MM.1S (cell line): ENCODE data around the gene PTPRO.

Source experiments
- DNase-seq: peaks from one replicate; pipeline ENCODE4 v3.0.0-alpha.2; 2015
- H2AFZ ChIP-seq: fragments of 300-600 bp; sonication (generic); 2 replicates; pipeline ENCODE4 v1.6.0; 2016; ENCODE audit warnings: antibody characterized with exemption, low read length
- H3F3A ChIP-seq: fragments of 300-600 bp; sonication (generic); 2 replicates; pipeline ENCODE4 v1.6.1; 2016; ENCODE audit warnings: mild to moderate bottlenecking, antibody characterized with exemption, low read length, moderate library complexity, mixed read lengths; ENCODE audit not compliant: insufficient read depth
- H3K27ac ChIP-seq: fragments of 300-600 bp; sonication (generic); 2 replicates; pipeline ENCODE4 v1.5.1; 2016; ENCODE audit warnings: mild to moderate bottlenecking, low read length
- H3K27me3 ChIP-seq: fragments of 300-600 bp; sonication (generic); replicated peaks from 2 replicates; pipeline ENCODE4 v1.6.0; 2016; ENCODE audit warnings: low read length; ENCODE audit not compliant: insufficient read depth
- H3K36me3 ChIP-seq: fragments of 300-600 bp; sonication (generic); replicated peaks from 2 replicates; pipeline ENCODE4 v1.6.1; 2016; ENCODE audit warnings: mild to moderate bottlenecking, low read length, mixed read lengths; ENCODE audit not compliant: insufficient read depth
- H3K4me1 ChIP-seq: fragments of 300-600 bp; sonication (generic); 2 replicates; pipeline ENCODE4 v1.6.1; 2016; ENCODE audit warnings: low read length, mixed read lengths
- H3K4me2 ChIP-seq: fragments of 300-600 bp; sonication (generic); 2 replicates; pipeline ENCODE4 v1.6.0; 2016; ENCODE audit warnings: low read depth, low read length
- H3K4me3 ChIP-seq: fragments of 300-600 bp; sonication (generic); 2 replicates; pipeline ENCODE4 v1.5.1; 2016; ENCODE audit warnings: low read length, mixed read lengths
- H3K79me2 ChIP-seq: fragments of 300-600 bp; sonication (generic); 2 replicates; pipeline ENCODE4 v1.6.1; 2016; ENCODE audit warnings: mixed run types, low read length, mixed read lengths
- H3K9ac ChIP-seq: fragments of 300-600 bp; sonication (generic); 2 replicates; pipeline ENCODE4 v1.6.1; 2016; ENCODE audit warnings: low read length, mixed read lengths
- H3K9me2 ChIP-seq: fragments of 300-600 bp; sonication (generic); replicated peaks from 2 replicates; pipeline ENCODE4 v1.6.1; 2016; ENCODE audit warnings: mild to moderate bottlenecking, low read length, mixed read lengths; ENCODE audit not compliant: insufficient read depth
- H3K9me3 ChIP-seq: fragments of 300-600 bp; sonication (generic); replicated peaks from 2 replicates; pipeline ENCODE4 v1.6.1; 2016; ENCODE audit warnings: mild to moderate bottlenecking, low read length, mixed read lengths; ENCODE audit not compliant: insufficient read depth
- H4K20me1 ChIP-seq: fragments of 300-600 bp; sonication (generic); 2 replicates; pipeline ENCODE4 v1.6.1; 2016; ENCODE audit warnings: mild to moderate bottlenecking, low read length, moderate library complexity, mixed read lengths; ENCODE audit not compliant: insufficient read depth
- CTCF ChIP-seq: fragments of 300-600 bp; sonication (generic); IDR thresholded peaks from 2 replicates; pipeline ENCODE4 v1.5.1; 2016; ENCODE audit warnings: antibody characterized with exemption, low read length, mixed read lengths
- EZH2 ChIP-seq: fragments of 300-600 bp; sonication (generic); optimal IDR thresholded peaks from 2 replicates; pipeline ENCODE3; 2017; ENCODE audit warnings: low read depth, mild to moderate bottlenecking, antibody characterized with exemption, low read length, mixed read lengths
- EZH2phosphoT487 ChIP-seq: fragments of 300-600 bp; sonication (generic); IDR thresholded peaks from 2 replicates; pipeline ENCODE4 v1.6.1; 2018; ENCODE audit warnings: antibody characterized with exemption, low read length

The PTPRO gene

GRCh38 chr12:15444523-15444922, 122.2 kb downstream of the PTPRO start:
- no peaks in the 10 kb centered on the region for H4K20me1 ChIP-seq
- no peak overlapping the region for H3K27ac ChIP-seq
- no peaks in the 10 kb centered on the region for H3K9me2 ChIP-seq
- DNase-seq = no peak
- H3K4me2 ChIP-seq = no peak overlapping the region
- H3K9ac ChIP-seq = no peak overlapping the region
- no peaks in the 10 kb centered on the region for H3K4me1 ChIP-seq
- no peaks in the 10 kb centered on the region for H3K27me3 ChIP-seq
- no peak overlapping the region for H3K4me3 ChIP-seq
- H3F3A ChIP-seq = no peaks in the 10 kb centered on the region
- no peaks in the 10 kb centered on the region for H3K79me2 ChIP-seq
- TF ChIP-seq EZH2 (no peak), CTCF (no peak), EZH2phosphoT487 (no peak)
- no peak overlapping the region for H2AFZ ChIP-seq
- no peaks in the 10 kb centered on the region for H3K36me3 ChIP-seq
- no peaks in the 10 kb centered on the region for H3K9me3 ChIP-seq

- no peak for TF ChIP-seq CTCF
- no peak for TF ChIP-seq EZH2phosphoT487
- no peak for TF ChIP-seq EZH2
- no peaks in the 10 kb centered on the region for H3K9me3 ChIP-seq
- no peaks in the 10 kb centered on the region for H4K20me1 ChIP-seq
- no peak overlapping the region for H2AFZ ChIP-seq
- no peak overlapping the region for H3K27ac ChIP-seq
- no peak overlapping the region for H3K4me2 ChIP-seq
- DNase-seq = no peak
- H3K27me3 ChIP-seq = no peaks in the 10 kb centered on the region
- H3K79me2 ChIP-seq = no peaks in the 10 kb centered on the region
- no peaks in the 10 kb centered on the region for H3K36me3 ChIP-seq
- no peaks in the 10 kb centered on the region for H3K4me1 ChIP-seq
- no peak overlapping the region for H3K9ac ChIP-seq
- no peaks in the 10 kb centered on the region for H3K9me2 ChIP-seq
- no peak overlapping the region for H3K4me3 ChIP-seq
- no peaks in the 10 kb centered on the region for H3F3A ChIP-seq
These were observed 124.5 kb downstream of the PTPRO start for GRCh38 chr12:15446807-15447206.

- Histone ChIP-seq H3F3A (no peaks in the 10 kb centered on the region), H3K36me3 (no peaks in the 10 kb centered on the region), H3K4me2 (no peak overlapping the region), H2AFZ (no peak overlapping the region), H4K20me1 (no peaks in the 10 kb centered on the region), H3K9me2 (no peaks in the 10 kb centered on the region), H3K4me1 (peaks cover 9% of the 10 kb centered on the region; the same call in 1 of the 2 replicates), H3K79me2 (no peaks in the 10 kb centered on the region), H3K27me3 (no peaks in the 10 kb centered on the region), H3K9ac (no peak overlapping the region), H3K4me3 (no peak overlapping the region), H3K27ac (no peak overlapping the region), H3K9me3 (no peaks in the 10 kb centered on the region; the same call in 1 of the 2 replicates)
- DNase-seq = no peak
- no peak for TF ChIP-seq CTCF
- no peak for TF ChIP-seq EZH2
- no peak for TF ChIP-seq EZH2phosphoT487
These were observed 131.3 kb downstream of the PTPRO start for GRCh38 chr12:15453613-15454012.

- Histone ChIP-seq H3K9me3 (no peaks in the 10 kb centered on the region; the same call in 1 of the 2 replicates), H3K4me1 (peaks cover 9% of the 10 kb centered on the region; the same call in 1 of the 2 replicates), H3K9ac (no peak overlapping the region), H3K27me3 (no peaks in the 10 kb centered on the region), H3F3A (no peaks in the 10 kb centered on the region), H2AFZ (no peak overlapping the region), H4K20me1 (no peaks in the 10 kb centered on the region), H3K4me3 (no peak overlapping the region), H3K36me3 (no peaks in the 10 kb centered on the region), H3K4me2 (no peak overlapping the region), H3K27ac (no peak overlapping the region), H3K9me2 (no peaks in the 10 kb centered on the region), H3K79me2 (no peaks in the 10 kb centered on the region)
- no peak for TF ChIP-seq EZH2
- TF ChIP-seq EZH2phosphoT487 = no peak
- no peak for TF ChIP-seq CTCF
- DNase-seq = no peak
These were observed 135.7 kb downstream of the PTPRO start for GRCh38 chr12:15458008-15458407.
